Brain microvascular endothelial cell (primary cell): ENCODE measurements around the gene SLX9.
"Not testable (repeated sequence)": the region's sequence is repeated elsewhere in the genome, so short reads cannot be mapped to it uniquely, and the experiment has no call there.

Experiments
- DNase-seq: peaks from one replicate; pipeline ENCODE4 v3.0.0-alpha.2; 2020
- H3K27ac ChIP-seq: fragments of 250-450 bp; sonication (Bioruptor Pico); 2 replicates; pipeline ENCODE4 v1.5.1; 2020; ENCODE audit warnings: mild to moderate bottlenecking, moderate library complexity
- H3K27me3 ChIP-seq: fragments of 250-450 bp; sonication (Bioruptor Pico); replicated peaks from 2 replicates; pipeline ENCODE4 v1.5.1; 2020; ENCODE audit warnings: mild to moderate bottlenecking
- H3K36me3 ChIP-seq: fragments of 250-450 bp; sonication (Bioruptor Pico); replicated peaks from 2 replicates; pipeline ENCODE4 v1.5.1; 2020; ENCODE audit warnings: mild to moderate bottlenecking
- H3K4me3 ChIP-seq: 2 replicates; pipeline ENCODE4 v1.5.1; 2011; ENCODE audit warnings: low read depth, mild to moderate bottlenecking, control low read depth, low read length, moderate library complexity
- CTCF ChIP-seq: IDR thresholded peaks from 2 replicates; pipeline ENCODE4 v1.5.1; 2011; ENCODE audit warnings: low read depth, mild to moderate bottlenecking, moderate library complexity, low read length, control low read depth, inconsistent platforms; ENCODE audit errors: missing control alignments
- in situ Hi-C: cut with HindIII; loops from 2 replicates; pipeline ENCODE4 v1.10.0; 2017; ENCODE audit warnings: low sequenced_read_pairs, low pct_ligation_motif_present

SLX9 gene

GRCh38 chr21:44912158-44912473 is 27.7 kb upstream of the SLX9 start:
- in situ Hi-C loops, result no loop called here
- Histone ChIP-seq H3K36me3 (no peaks in the 10 kb centered on the region), H3K4me3 (no peak overlapping the region), H3K27ac (no peak overlapping the region), H3K27me3 (peaks cover 29% of the 10 kb centered on the region)
- TF ChIP-seq CTCF, result no peak
- no peak for DNase-seq

GRCh38 chr21:44912506-44913412 is 27.1 kb upstream of the SLX9 start:
- H3K27me3 ChIP-seq, result peaks cover 29% of the 10 kb centered on the region
- H3K27ac ChIP-seq, in situ Hi-C loops, H3K4me3 ChIP-seq, DNase-seq, H3K36me3 ChIP-seq: not testable (repeated sequence)

GRCh38 chr21:44913425-44914175 is 26.2 kb upstream of the SLX9 start:
- no peak overlapping the region for H3K27ac ChIP-seq
- H3K27me3 ChIP-seq, result peaks cover 34% of the 10 kb centered on the region
- in situ Hi-C loops, result no loop called here
- no peak for TF ChIP-seq CTCF
- H3K36me3 ChIP-seq, result no peaks in the 10 kb centered on the region
- no peak overlapping the region for H3K4me3 ChIP-seq
- DNase-seq, result no peak

GRCh38 chr21:44914176-44914874 is 25.5 kb upstream of the SLX9 start:
- no peak for DNase-seq
- in situ Hi-C loops, result no loop called here
- H3K4me3 ChIP-seq, result no peak overlapping the region

DNA sequence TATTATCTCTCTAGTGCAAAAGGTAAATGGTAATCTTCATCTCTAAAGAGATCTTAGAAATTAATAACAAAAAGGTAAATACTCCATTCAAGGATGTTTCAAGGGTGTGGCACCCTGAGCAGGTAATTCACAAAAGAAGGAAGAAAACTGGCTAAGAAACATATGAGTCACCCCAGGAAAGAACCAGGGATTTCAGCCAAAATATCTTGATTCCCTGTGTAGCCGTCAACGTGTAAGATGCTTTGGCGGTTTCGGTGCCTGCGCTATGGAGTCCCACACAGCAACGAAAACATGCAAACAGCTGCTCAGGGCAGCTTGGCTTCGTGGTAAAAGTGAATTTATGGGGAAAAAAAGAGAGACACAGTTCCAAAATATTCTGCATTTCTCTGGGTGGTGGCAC is 22.9 kb upstream of the SLX9 start:
- H3K4me3 ChIP-seq, result no peak overlapping the region
- H3K36me3 ChIP-seq, result no peaks in the 10 kb centered on the region
- H3K27ac ChIP-seq, result no peak overlapping the region
- peaks cover 45% of the 10 kb centered on the region for H3K27me3 ChIP-seq
- no peak for TF ChIP-seq CTCF
- DNase-seq, result no peak
- in situ Hi-C loops, result no loop called here

More at GRCh38 chr21:44914176-44914874, 25.5 kb upstream of the SLX9 start:
- H3K27me3 ChIP-seq, result peaks cover 35% of the 10 kb centered on the region
- H3K36me3 ChIP-seq, result no peaks in the 10 kb centered on the region
- no peak overlapping the region for H3K27ac ChIP-seq
- no peak for TF ChIP-seq CTCF
